ENCODE measurements around the gene MTMR8.

Gene MTMR8

DNA sequence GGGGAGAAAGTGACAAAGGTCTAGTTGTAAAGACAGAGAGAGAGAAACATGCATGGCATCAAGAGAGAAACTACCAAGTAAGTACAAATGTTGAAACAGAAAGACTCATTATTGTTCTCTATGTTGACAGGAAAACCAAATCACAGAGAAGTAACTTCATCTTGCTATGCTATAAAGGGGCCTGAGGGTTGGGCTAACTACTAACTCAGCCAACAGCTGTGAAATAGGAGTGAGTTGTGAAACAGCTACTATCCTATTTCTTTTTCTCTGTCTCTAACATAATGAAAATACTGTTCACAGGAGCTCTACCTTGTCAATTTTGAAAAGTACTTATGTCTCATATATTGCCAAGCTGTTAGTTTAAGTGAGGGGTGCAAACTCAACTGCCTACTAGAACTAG lies 65.0 kb downstream of the MTMR8 start:
- POLR2A ChIA-PET: no interaction called here

DNA sequence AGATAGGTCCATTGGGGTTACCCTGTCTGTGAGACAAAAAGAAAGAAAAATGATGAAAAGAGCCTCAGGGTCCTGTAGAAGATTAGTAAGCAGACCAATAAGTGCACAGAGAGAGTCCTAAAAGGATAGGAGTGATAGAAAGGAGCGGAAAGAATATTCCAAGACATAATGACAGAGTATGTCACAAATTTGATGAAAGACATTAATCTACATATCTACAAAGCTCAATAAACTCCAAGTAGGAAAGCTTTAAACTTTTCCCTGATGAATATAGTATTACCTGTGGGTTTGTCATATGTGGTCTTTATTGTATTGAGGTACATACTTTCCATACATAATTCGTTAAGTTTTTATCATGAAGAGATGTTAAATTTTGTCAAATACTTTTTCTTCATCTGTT lies 73.7 kb downstream of the MTMR8 start:
- POLR2A ChIA-PET: no interaction called here
- TF ChIP-seq SP1 (IDR thresholded peaks at IDR 0.05): no peak
- TF ChIP-seq ZNF384 (IDR thresholded peaks at IDR 0.05): no peak
- TF ChIP-seq NFRKB (IDR thresholded peaks at IDR 0.05): no peak
- TF ChIP-seq CTBP1 (IDR thresholded peaks at IDR 0.05; ENCODE audit: borderline replicate concordance): no peak
- TF ChIP-seq SUZ12 (IDR thresholded peaks at IDR 0.05): no peak
- TF ChIP-seq FOXM1 (IDR thresholded peaks at IDR 0.05; ENCODE audit: borderline replicate concordance): no peak
- no peak for TF ChIP-seq LEF1 (IDR thresholded peaks at IDR 0.05; ENCODE audit: borderline replicate concordance)
- no peak for TF ChIP-seq FOXK2 (IDR thresholded peaks at IDR 0.05)
- no peak for TF ChIP-seq ELF4 (IDR thresholded peaks at IDR 0.05)
- TF ChIP-seq, protein P1, sequence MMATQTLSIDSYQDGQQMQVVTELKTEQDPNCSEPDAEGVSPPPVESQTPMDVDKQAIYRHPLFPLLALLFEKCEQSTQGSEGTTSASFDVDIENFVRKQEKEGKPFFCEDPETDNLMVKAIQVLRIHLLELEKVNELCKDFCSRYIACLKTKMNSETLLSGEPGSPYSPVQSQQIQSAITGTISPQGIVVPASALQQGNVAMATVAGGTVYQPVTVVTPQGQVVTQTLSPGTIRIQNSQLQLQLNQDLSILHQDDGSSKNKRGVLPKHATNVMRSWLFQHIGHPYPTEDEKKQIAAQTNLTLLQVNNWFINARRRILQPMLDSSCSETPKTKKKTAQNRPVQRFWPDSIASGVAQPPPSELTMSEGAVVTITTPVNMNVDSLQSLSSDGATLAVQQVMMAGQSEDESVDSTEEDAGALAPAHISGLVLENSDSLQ (IDR thresholded peaks at IDR 0.05): no peak
- TF ChIP-seq FOXA1 (IDR thresholded peaks at IDR 0.05): no peak
- CTCF ChIA-PET: no interaction called here
- DNase-seq (ENCODE audit: extremely low spot score): no peak

More for the DNA sequence above, 65.0 kb downstream of the MTMR8 start:
- no peak for DNase-seq (ENCODE audit: extremely low spot score)
- CTCF ChIA-PET: no interaction called here
- TF ChIP-seq BHLHE40 (IDR thresholded peaks at IDR 0.05; ENCODE audit: borderline replicate concordance) (no peak), TARDBP (IDR thresholded peaks at IDR 0.05) (no peak), NFRKB (IDR thresholded peaks at IDR 0.05) (no peak), LEF1 (IDR thresholded peaks at IDR 0.05; ENCODE audit: borderline replicate concordance) (no peak), ZNF384 (IDR thresholded peaks at IDR 0.05) (no peak), FOXM1 (IDR thresholded peaks at IDR 0.05; ENCODE audit: borderline replicate concordance) (no peak), CTBP1 (IDR thresholded peaks at IDR 0.05; ENCODE audit: borderline replicate concordance) (no peak), FOXK2 (IDR thresholded peaks at IDR 0.05) (no peak), FOXA1 (IDR thresholded peaks at IDR 0.05) (no peak), SP1 (IDR thresholded peaks at IDR 0.05) (no peak)

DNA sequence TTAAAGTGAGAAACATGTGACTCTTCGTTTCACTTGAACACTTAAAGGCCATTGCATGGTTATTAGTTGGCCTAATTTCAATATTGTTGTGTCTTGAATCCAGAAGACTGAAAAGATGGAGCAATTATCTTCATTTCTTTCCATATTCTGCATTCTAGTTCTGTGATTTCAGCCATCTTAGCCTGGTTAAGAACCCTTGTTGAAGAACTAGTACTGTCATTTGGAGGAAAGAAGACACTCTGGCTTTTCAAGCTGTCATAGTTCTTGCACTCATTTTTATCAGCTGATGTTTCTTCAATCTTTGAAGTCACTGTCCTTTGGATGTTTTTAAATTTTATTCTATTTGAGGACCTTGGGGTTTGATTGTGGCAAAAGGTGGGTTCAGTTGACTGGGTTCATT lies 81.6 kb downstream of the MTMR8 start:
- DNase-seq (ENCODE audit: extremely low spot score): no peak
- ChIA-PET CTCF (no interaction called here), POLR2A (no interaction called here)
- TF ChIP-seq HDGF (IDR thresholded peaks at IDR 0.05; ENCODE audit: borderline replicate concordance) (no peak), LEF1 (IDR thresholded peaks at IDR 0.05; ENCODE audit: borderline replicate concordance) (no peak), FOXK2 (IDR thresholded peaks at IDR 0.05) (no peak), CTBP1 (IDR thresholded peaks at IDR 0.05; ENCODE audit: borderline replicate concordance) (no peak), BHLHE40 (IDR thresholded peaks at IDR 0.05; ENCODE audit: borderline replicate concordance) (no peak), TARDBP (IDR thresholded peaks at IDR 0.05) (no peak), FOXM1 (IDR thresholded peaks at IDR 0.05; ENCODE audit: borderline replicate concordance) (no peak), SP1 (IDR thresholded peaks at IDR 0.05) (no peak), L3MBTL2 (conservative IDR thresholded peaks at IDR 0.05) (no peak)
- TF ChIP-seq, protein P1 (IDR thresholded peaks at IDR 0.05): no peak

DNA sequence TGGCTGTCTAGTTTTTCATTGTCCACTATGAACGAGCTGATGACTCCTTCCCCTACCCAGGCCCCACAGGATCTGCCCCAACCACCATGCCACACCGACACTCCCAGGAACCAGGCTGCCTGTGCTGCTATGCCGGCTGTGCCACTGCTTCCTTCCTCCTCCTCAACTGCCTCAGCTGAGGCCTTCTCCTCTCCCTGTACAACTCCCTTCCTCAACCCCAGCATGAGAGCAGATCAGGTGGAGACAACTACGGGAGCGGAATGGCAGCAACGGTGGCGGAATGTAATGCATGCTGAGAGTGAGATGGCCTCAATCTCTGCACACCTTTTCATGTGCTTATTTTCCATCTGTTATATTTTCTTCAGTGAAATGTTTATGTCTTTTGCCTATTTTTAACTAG lies 88.5 kb downstream of the MTMR8 start:
- CTCF ChIA-PET: no interaction called here
- TF ChIP-seq SP1 (IDR thresholded peaks at IDR 0.05): no peak
- TF ChIP-seq L3MBTL2 (conservative IDR thresholded peaks at IDR 0.05): no peak
- TF ChIP-seq TARDBP (IDR thresholded peaks at IDR 0.05): no peak
- TF ChIP-seq SUZ12 (IDR thresholded peaks at IDR 0.05): no peak
- TF ChIP-seq ZNF384 (IDR thresholded peaks at IDR 0.05): no peak
- TF ChIP-seq BHLHE40 (IDR thresholded peaks at IDR 0.05; ENCODE audit: borderline replicate concordance): no peak
- no peak for TF ChIP-seq ELF4 (IDR thresholded peaks at IDR 0.05)
- TF ChIP-seq HDGF (IDR thresholded peaks at IDR 0.05; ENCODE audit: borderline replicate concordance): no peak
- TF ChIP-seq FOXK2 (IDR thresholded peaks at IDR 0.05): no peak
- no peak for TF ChIP-seq ARNT (IDR thresholded peaks at IDR 0.05)
- TF ChIP-seq, protein P1 (IDR thresholded peaks at IDR 0.05): no peak
- no peak for TF ChIP-seq NFRKB (IDR thresholded peaks at IDR 0.05)
- no peak for TF ChIP-seq FOXA1 (IDR thresholded peaks at IDR 0.05)
- TF ChIP-seq FOXM1 (IDR thresholded peaks at IDR 0.05; ENCODE audit: borderline replicate concordance): no peak
- no peak for TF ChIP-seq CTBP1 (IDR thresholded peaks at IDR 0.05; ENCODE audit: borderline replicate concordance)
- TF ChIP-seq LEF1 (IDR thresholded peaks at IDR 0.05; ENCODE audit: borderline replicate concordance): no peak
- no peak for DNase-seq (ENCODE audit: extremely low spot score)
- POLR2A ChIA-PET: no interaction called here

GRCh38 chrX:64291123-64291522 lies 104.1 kb downstream of the MTMR8 start:
- DNase-seq (ENCODE audit: extremely low spot score): no peak
- TF ChIP-seq NFRKB (IDR thresholded peaks at IDR 0.05) (no peak), FOXM1 (IDR thresholded peaks at IDR 0.05; ENCODE audit: borderline replicate concordance) (no peak), L3MBTL2 (conservative IDR thresholded peaks at IDR 0.05) (no peak), FOXA1 (IDR thresholded peaks at IDR 0.05) (no peak), HDGF (IDR thresholded peaks at IDR 0.05; ENCODE audit: borderline replicate concordance) (no peak), CTBP1 (IDR thresholded peaks at IDR 0.05; ENCODE audit: borderline replicate concordance) (no peak)
- CTCF ChIA-PET: no interaction called here
- POLR2A ChIA-PET: no interaction called here

GRCh38 chrX:64265265-64265664 lies 130.0 kb downstream of the MTMR8 start:
- DNase-seq (ENCODE audit: extremely low spot score): no peak
- CTCF ChIA-PET: no interaction called here

More at GRCh38 chrX:64265265-64265664, 130.0 kb downstream of the MTMR8 start:
- no peak for TF ChIP-seq ELF4 (IDR thresholded peaks at IDR 0.05)
- TF ChIP-seq ARNT (IDR thresholded peaks at IDR 0.05): no peak
- no peak for TF ChIP-seq CTBP1 (IDR thresholded peaks at IDR 0.05; ENCODE audit: borderline replicate concordance)
- TF ChIP-seq FOXM1 (IDR thresholded peaks at IDR 0.05; ENCODE audit: borderline replicate concordance): no peak
- no peak for TF ChIP-seq TARDBP (IDR thresholded peaks at IDR 0.05)
- TF ChIP-seq L3MBTL2 (conservative IDR thresholded peaks at IDR 0.05): no peak
- TF ChIP-seq ZNF384 (IDR thresholded peaks at IDR 0.05): no peak
- TF ChIP-seq NFRKB (IDR thresholded peaks at IDR 0.05): no peak
- TF ChIP-seq LEF1 (IDR thresholded peaks at IDR 0.05; ENCODE audit: borderline replicate concordance): no peak
- TF ChIP-seq, protein P1 (IDR thresholded peaks at IDR 0.05): no peak
- no peak for TF ChIP-seq FOXK2 (IDR thresholded peaks at IDR 0.05)
- no peak for TF ChIP-seq HDGF (IDR thresholded peaks at IDR 0.05; ENCODE audit: borderline replicate concordance)
- no peak for TF ChIP-seq SP1 (IDR thresholded peaks at IDR 0.05)
- TF ChIP-seq BHLHE40 (IDR thresholded peaks at IDR 0.05; ENCODE audit: borderline replicate concordance): no peak
- POLR2A ChIA-PET: no interaction called here
